Sigmoid colon (tissue), 7 donors: Measurements from ENCODE around the gene COL21A1. TPM values are rescaled to one million over a fixed set of nuclear protein-coding genes. Genes with fewer than 3 reads are reported as not detected.
"Not testable (repeated sequence)": the region's sequence is repeated elsewhere in the genome, so short reads cannot be mapped to it uniquely, and the experiment has no call there.

Source experiments
- DNase-seq: peaks from one replicate; pipeline ENCODE4 v3.0.0-alpha.2; 2019
- H3K27ac ChIP-seq, 4 donors: fragments of 200-600 bp; sonication (generic); one replicate each; pipeline ENCODE4 v1.5.1; 2016 to 2019; ENCODE audit warnings: mild to moderate bottlenecking in 1 of 4
- H3K27me3 ChIP-seq, 3 donors: fragments of 200-600 bp; sonication (generic); one replicate each; pipeline ENCODE4 v1.5.1; 2019; ENCODE audit warnings: mild to moderate bottlenecking in 1 of 3
- H3K36me3 ChIP-seq, 4 donors: fragments of 200-600 bp; sonication (generic); one replicate each; pipeline ENCODE4 v1.5.1; 2016 to 2019
- H3K4me1 ChIP-seq, 4 donors: fragments of 200-600 bp; sonication (generic); one replicate each; pipeline ENCODE4 v1.5.1; 2017 to 2019
- H3K4me3 ChIP-seq, 4 donors: fragments of 200-600 bp; sonication (generic); one replicate each; pipeline ENCODE4 v1.5.1; 2017 to 2019; ENCODE audit warnings: mild to moderate bottlenecking in 2 of 4, moderate library complexity in 1 of 4
- H3K9me3 ChIP-seq, 4 donors: fragments of 200-600 bp in 3 of 4; sonication (generic) in 3 of 4; one replicate each; pipeline versions ENCODE4 v1.5.1 to v1.6.1; 2013 to 2019
- EP300 ChIP-seq, 4 donors: sonication (generic); formaldehyde crosslinking; IDR thresholded peaks; one replicate each; pipeline ENCODE4 v1.6.1; 2017; ENCODE audit warnings: antibody characterized with exemption in 4 of 4
- POLR2A ChIP-seq, 2 donors: fragments of 450-650 bp; IDR thresholded peaks; one replicate each; pipeline ENCODE4 v1.6.1; 2016; ENCODE audit warnings: antibody characterized with exemption in 2 of 2, mild to moderate bottlenecking in 2 of 2, moderate library complexity in 2 of 2
- POLR2AphosphoS5 ChIP-seq, 4 donors: sonication (generic); formaldehyde crosslinking; IDR thresholded peaks; one replicate each; pipeline ENCODE4 v1.6.1; 2017; ENCODE audit warnings: antibody characterized with exemption in 4 of 4
- WGBS, 2 donors: extraction: QIAGEN DNeasy Blood & Tissue Kit; methylation state at CpG; one replicate each; pipeline ENCODE4 v1.1.7; 2013; 5-methylcytosine and 5-hydroxymethylcytosine counted together
- intact Hi-C: fragments of 100-400 bp; cut with DNase I; formaldehyde crosslinking; loops from one replicate; pipeline ENCODE4 v1.15.1; 2023
- polyA plus RNA-seq, 3 donors: library from polyadenylated mRNA; stranded (reverse); fragments of 200-250 nt; gene quantifications; one replicate each; pipeline ENCODE4 v1.2.3, GENCODE V29; 2013
- small RNA-seq, 3 donors: library from RNA; depleted of rRNA; stranded (forward); fragments of <200 nt; gene quantifications; one replicate each; pipeline ENCODE3, GENCODE V24; 2016
- total RNA-seq, 4 donors: library from RNA; depleted of rRNA; stranded (reverse); fragments of >200 nt; gene quantifications; one replicate each; pipeline ENCODE4 v1.1.0, GENCODE V29; 2016
- TF ChIP-seq, protein P1 (sequence below), 4 experiments: fragments of 450-650 bp in 3 of 4; fragments of 200-600 bp in 1 of 4; IDR thresholded peaks; one replicate each; pipeline ENCODE4 v1.5.1; 2016 to 2019; ENCODE audit warnings: antibody characterized with exemption in 4 of 4, mild to moderate bottlenecking in 3 of 4, moderate library complexity in 2 of 4
- donor health status: healthy with polysubstance abuse.
- donor health status: Bipolar disorder and iron deficiency.
- donor health status: healthy.

Gene COL21A1
- total and polyA plus RNA-seq, 7 donors, result 1.9 to 110 (median 35.2) TPM; not detected in 2

DNA sequence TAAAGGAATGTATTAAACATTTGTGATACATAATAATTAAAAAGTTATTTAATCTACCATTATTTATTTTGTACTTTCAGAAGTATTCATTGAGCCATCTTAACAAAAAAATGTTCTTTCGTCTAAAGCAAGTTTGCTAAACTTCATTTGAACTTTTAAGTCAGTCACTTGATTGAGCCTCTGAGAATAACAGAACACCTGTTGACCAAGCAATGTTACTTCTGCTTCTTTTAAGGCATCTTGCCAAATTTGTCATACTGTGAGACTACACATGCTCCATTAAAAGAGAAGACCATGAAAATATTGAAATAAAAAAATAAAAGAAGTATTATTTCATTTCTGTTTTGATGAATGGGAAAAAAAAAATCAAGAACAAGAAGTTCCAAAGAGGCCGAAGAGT lies 230.2 kb downstream of the COL21A1 start:
- intact Hi-C loops, result no loop called here
- 71 to 78% methylated on average over 2 of the region's 2 CpGs for WGBS, 2 donors
- Histone ChIP-seq H3K4me1 (no peaks in the 10 kb centered on the region), H3K36me3 (no peaks in the 10 kb centered on the region), H3K9me3 (peaks cover 0 to 5% (median 0%) of the 10 kb centered on the region in 4 donors), H3K27me3 (no peaks in the 10 kb centered on the region), H3K27ac (no peak overlapping the region), H3K4me3 (no peak overlapping the region)
- TF ChIP-seq POLR2AphosphoS5 (IDR thresholded peaks at IDR 0.05) (no peak), POLR2A (IDR thresholded peaks at IDR 0.05) (no peak), EP300 (IDR thresholded peaks at IDR 0.05) (no peak)
- TF ChIP-seq, protein P1, sequence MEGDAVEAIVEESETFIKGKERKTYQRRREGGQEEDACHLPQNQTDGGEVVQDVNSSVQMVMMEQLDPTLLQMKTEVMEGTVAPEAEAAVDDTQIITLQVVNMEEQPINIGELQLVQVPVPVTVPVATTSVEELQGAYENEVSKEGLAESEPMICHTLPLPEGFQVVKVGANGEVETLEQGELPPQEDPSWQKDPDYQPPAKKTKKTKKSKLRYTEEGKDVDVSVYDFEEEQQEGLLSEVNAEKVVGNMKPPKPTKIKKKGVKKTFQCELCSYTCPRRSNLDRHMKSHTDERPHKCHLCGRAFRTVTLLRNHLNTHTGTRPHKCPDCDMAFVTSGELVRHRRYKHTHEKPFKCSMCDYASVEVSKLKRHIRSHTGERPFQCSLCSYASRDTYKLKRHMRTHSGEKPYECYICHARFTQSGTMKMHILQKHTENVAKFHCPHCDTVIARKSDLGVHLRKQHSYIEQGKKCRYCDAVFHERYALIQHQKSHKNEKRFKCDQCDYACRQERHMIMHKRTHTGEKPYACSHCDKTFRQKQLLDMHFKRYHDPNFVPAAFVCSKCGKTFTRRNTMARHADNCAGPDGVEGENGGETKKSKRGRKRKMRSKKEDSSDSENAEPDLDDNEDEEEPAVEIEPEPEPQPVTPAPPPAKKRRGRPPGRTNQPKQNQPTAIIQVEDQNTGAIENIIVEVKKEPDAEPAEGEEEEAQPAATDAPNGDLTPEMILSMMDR (IDR thresholded peaks at IDR 0.05), result no peak
- no peak for DNase-seq

DNA sequence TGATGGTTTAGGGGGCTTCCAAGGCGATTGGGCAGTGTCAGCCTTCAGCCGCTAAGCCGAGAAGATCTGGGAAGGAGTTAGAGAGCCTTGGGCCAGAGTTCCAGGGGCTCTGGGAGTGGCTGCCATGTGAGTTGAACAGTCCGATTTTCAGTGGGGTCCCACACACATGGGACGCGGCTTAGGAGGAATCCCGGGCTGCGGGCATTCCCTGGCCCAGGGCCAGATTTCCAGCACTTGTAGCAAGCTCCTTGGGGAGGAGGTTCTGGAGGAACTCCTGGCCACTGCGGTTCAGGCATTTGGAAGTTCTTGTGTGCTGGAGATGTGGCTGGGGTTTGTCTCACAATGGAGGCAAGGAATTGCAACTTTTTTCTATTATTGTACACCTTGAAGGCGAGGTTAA lies 233.3 kb downstream of the COL21A1 start:
- intact Hi-C loops, DNase-seq, H3K36me3 ChIP-seq, H3K4me1 ChIP-seq, H3K9me3 ChIP-seq, H3K4me3 ChIP-seq, H3K27me3 ChIP-seq, H3K27ac ChIP-seq: not testable (repeated sequence)
- 82 to 92% methylated on average over 10 of the region's 10 CpGs for WGBS, 2 donors

DNA sequence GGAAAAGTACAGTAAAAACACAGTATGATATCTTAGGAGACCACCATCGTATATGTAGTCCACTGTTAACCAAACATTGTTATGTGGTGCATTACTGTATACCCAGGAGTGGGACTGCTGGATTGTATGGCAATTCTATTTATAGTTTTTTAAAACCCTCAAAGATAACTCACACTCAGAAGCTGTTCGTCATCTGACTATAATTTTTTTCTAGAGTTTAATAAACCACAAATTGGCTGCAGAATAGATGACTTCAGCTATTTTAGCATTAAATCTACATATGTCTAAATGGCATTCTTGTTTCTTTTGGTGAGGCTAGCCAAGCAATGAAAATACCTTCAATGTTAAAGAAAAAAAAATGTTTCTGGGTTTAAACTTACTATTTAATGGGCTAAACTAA lies 237.7 kb downstream of the COL21A1 start:
- TF ChIP-seq, protein P1 (IDR thresholded peaks at IDR 0.05), result no peak
- no peak for TF ChIP-seq POLR2AphosphoS5 (IDR thresholded peaks at IDR 0.05)
- TF ChIP-seq POLR2A (IDR thresholded peaks at IDR 0.05), result no peak
- no peak for TF ChIP-seq EP300 (IDR thresholded peaks at IDR 0.05)
- intact Hi-C loops, result no loop called here
- 72 to 81% methylated on average over 2 of the region's 2 CpGs for WGBS, 2 donors
- Histone ChIP-seq H3K4me3 (no peak overlapping the region), H3K36me3 (no peaks in the 10 kb centered on the region), H3K27ac (no peak overlapping the region), H3K27me3 (no peaks in the 10 kb centered on the region), H3K9me3 (no peaks in the 10 kb centered on the region), H3K4me1 (no peaks in the 10 kb centered on the region)
- no peak for DNase-seq

Small RNA genes lying within 50 kb of the gene (small RNA-seq; reads per million reads assigned to genes)
- 0 reads per million in 3 donors for gene DHFRP6
